ENCODE results near the gene MYO9B.
"Not testable (repeated sequence)": the region's sequence is repeated elsewhere in the genome, so short reads cannot be mapped to it uniquely, and the experiment has no call there.

The MYO9B gene

GRCh38 chr19:17185590-17185989 is 110.0 kb downstream of the MYO9B start:
- no peak for DNase-seq

GRCh38 chr19:17191736-17192135 is 116.2 kb downstream of the MYO9B start:
- DNase-seq, result not testable (repeated sequence)

- DNase-seq, result no peak
Measured at GRCh38 chr19:17192751-17193150, 117.2 kb downstream of the MYO9B start.

GRCh38 chr19:17194608-17195007 is 119.0 kb downstream of the MYO9B start:
- DNase-seq, result no peak

- DNase-seq, result no peak
Measured at GRCh38 chr19:17195106-17195505, 119.5 kb downstream of the MYO9B start.

- no peak for DNase-seq
Measured at GRCh38 chr19:17196610-17197009, 121.0 kb downstream of the MYO9B start.

GRCh38 chr19:17197666-17198065 is 122.1 kb downstream of the MYO9B start:
- DNase-seq, result no peak

GRCh38 chr19:17200408-17201079 is 125.0 kb downstream of the MYO9B start:
- no peak for DNase-seq

- DNase-seq, result no peak
Measured at GRCh38 chr19:17202249-17202648, 126.7 kb downstream of the MYO9B start.

GRCh38 chr19:17202713-17203112 is 127.1 kb downstream of the MYO9B start:
- DNase-seq, result no peak

GRCh38 chr19:17205237-17206140 is 129.9 kb downstream of the MYO9B start:
- no peak for DNase-seq

- DNase-seq, result no peak
Measured at GRCh38 chr19:17206736-17207581, 131.4 kb downstream of the MYO9B start.

- DNase-seq, result peak; percentile 17
Measured at GRCh38 chr19:17209126-17210036, 133.8 kb downstream of the MYO9B start.

- no peak for DNase-seq
Measured at GRCh38 chr19:17210296-17210695, 134.7 kb downstream of the MYO9B start.

- no peak for DNase-seq
Measured at GRCh38 chr19:17211547-17212446, 136.2 kb downstream of the MYO9B start.

- no peak for DNase-seq
Measured at GRCh38 chr19:17213334-17213733, 137.8 kb downstream of the MYO9B start.

GRCh38 chr19:17214508-17215126 is 139.0 kb downstream of the MYO9B start:
- DNase-seq, result no peak

GRCh38 chr19:17215127-17215971 is 139.8 kb downstream of the MYO9B start, which contains the start of gene USE1:
USE1 (plus strand) TSS chr19:17215357; CDS start chr19:17215406, 49 bp downstream.
- peak; percentile 91 for DNase-seq

GRCh38 chr19:17216058-17216670 is 140.6 kb downstream of the MYO9B start:
- no peak for DNase-seq

All from NCI-H774 (cell line).